Measurements from ENCODE around the gene TIGAR.

Gene TIGAR

GRCh38 chr12:4277205-4277543, 43.8 kb upstream of the TIGAR start:
- Histone ChIP-seq H4K20me1 (ENCODE audit: low read depth, low read length) (no peaks in the 10 kb centered on the region), H3K4me3 (ENCODE audit: insufficient read depth, low read length, poor library complexity, severe bottlenecking) (no peak overlapping the region), H2AFZ (ENCODE audit: low read depth, low read length, severe bottlenecking) (no peak overlapping the region), H3K9ac (ENCODE audit: low read length) (no peak overlapping the region), H3K36me3 (ENCODE audit: low read length) (no peaks in the 10 kb centered on the region), H3K9me3 (ENCODE audit: insufficient read depth, low read length) (no peaks in the 10 kb centered on the region), H3K4me2 (ENCODE audit: low read depth, low read length, poor library complexity, severe bottlenecking) (no peak overlapping the region), H3K27ac (ENCODE audit: low read depth, low read length) (no peak overlapping the region), H3F3A (ENCODE audit: insufficient read depth) (no peaks in the 10 kb centered on the region), H3K9me2 (replicated peaks; ENCODE audit: insufficient read depth, low read length) (no peaks in the 10 kb centered on the region), H3K79me2 (ENCODE audit: insufficient read depth, low read length) (no peaks in the 10 kb centered on the region), H3K27me3 (ENCODE audit: low read length) (no peaks in the 10 kb centered on the region)
- TF ChIP-seq EZH2phosphoT487 (conservative IDR thresholded peaks at IDR 0.05; ENCODE audit: low read length) = no peak
- no peak for TF ChIP-seq CTCF (IDR thresholded peaks at IDR 0.05; ENCODE audit: insufficient read depth, low read length, poor library complexity, severe bottlenecking)

GRCh38 chr12:4277857-4278256, 43.2 kb upstream of the TIGAR start:
- H3K9me3 ChIP-seq (ENCODE audit: insufficient read depth, low read length) = no peaks in the 10 kb centered on the region
- no peak overlapping the region for H3K27ac ChIP-seq (ENCODE audit: low read depth, low read length)
- no peaks in the 10 kb centered on the region for H3F3A ChIP-seq (ENCODE audit: insufficient read depth)
- no peak overlapping the region for H3K4me2 ChIP-seq (ENCODE audit: low read depth, low read length, poor library complexity, severe bottlenecking)
- no peaks in the 10 kb centered on the region for H3K79me2 ChIP-seq (ENCODE audit: insufficient read depth, low read length)
- no peaks in the 10 kb centered on the region for H4K20me1 ChIP-seq (ENCODE audit: low read depth, low read length)
- TF ChIP-seq CTCF (IDR thresholded peaks at IDR 0.05; ENCODE audit: insufficient read depth, low read length, poor library complexity, severe bottlenecking) (no peak), EZH2phosphoT487 (conservative IDR thresholded peaks at IDR 0.05; ENCODE audit: low read length) (no peak)
- H3K9me2 ChIP-seq (replicated peaks; ENCODE audit: insufficient read depth, low read length) = no peaks in the 10 kb centered on the region
- H3K36me3 ChIP-seq (ENCODE audit: low read length) = no peaks in the 10 kb centered on the region
- no peaks in the 10 kb centered on the region for H3K27me3 ChIP-seq (ENCODE audit: low read length)
- no peak overlapping the region for H3K9ac ChIP-seq (ENCODE audit: low read length)
- no peak overlapping the region for H3K4me3 ChIP-seq (ENCODE audit: insufficient read depth, low read length, poor library complexity, severe bottlenecking)
- H2AFZ ChIP-seq (ENCODE audit: low read depth, low read length, severe bottlenecking) = no peak overlapping the region

DNA sequence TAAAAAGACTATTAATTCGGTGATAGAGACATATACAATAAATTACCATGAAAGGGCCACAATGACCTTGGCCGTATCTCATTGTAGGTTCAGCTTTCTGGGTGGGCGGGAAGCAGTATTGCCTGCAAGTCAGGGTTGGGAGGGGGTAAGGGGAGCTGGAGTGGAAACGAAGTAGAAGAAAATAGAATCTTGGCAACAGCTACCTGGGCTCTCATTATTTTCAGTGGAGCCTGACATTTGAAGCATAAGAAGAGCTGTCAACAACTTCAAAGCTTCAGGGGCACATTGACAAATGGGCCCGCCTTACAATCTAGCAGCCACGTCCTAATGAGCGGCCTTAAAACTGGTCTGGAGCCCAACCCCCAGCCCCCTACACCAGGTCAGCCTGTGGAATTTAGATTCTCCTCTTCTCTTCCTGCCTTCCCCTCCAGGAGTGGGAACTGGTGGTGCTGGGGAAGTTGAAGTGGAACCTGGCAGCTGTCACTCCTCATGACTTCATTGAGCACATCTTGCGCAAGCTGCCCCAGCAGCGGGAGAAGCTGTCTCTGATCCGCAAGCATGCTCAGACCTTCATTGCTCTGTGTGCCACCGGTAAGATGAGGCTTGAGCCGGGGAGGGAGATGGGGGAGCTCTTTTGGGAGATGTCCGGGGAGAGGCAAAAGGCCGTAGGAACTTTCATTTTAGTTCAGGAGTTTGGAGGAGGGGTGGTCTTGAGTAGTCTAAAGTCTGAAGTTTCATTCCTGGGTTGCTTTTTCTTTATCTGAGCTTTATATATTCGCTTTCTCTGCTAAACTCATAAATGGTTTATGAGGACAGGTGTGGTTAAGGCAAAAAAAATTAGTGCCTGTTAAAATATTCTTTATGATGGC, 42.5 kb upstream of the TIGAR start:
- Histone ChIP-seq H3K9ac (ENCODE audit: low read length) (no peak overlapping the region), H4K20me1 (ENCODE audit: low read depth, low read length) (no peaks in the 10 kb centered on the region), H3K27ac (ENCODE audit: low read depth, low read length) (no peak overlapping the region), H3F3A (ENCODE audit: insufficient read depth) (no peaks in the 10 kb centered on the region), H3K79me2 (ENCODE audit: insufficient read depth, low read length) (no peaks in the 10 kb centered on the region), H3K9me2 (replicated peaks; ENCODE audit: insufficient read depth, low read length) (no peaks in the 10 kb centered on the region), H2AFZ (ENCODE audit: low read depth, low read length, severe bottlenecking) (no peak overlapping the region), H3K4me3 (ENCODE audit: insufficient read depth, low read length, poor library complexity, severe bottlenecking) (no peak overlapping the region), H3K36me3 (ENCODE audit: low read length) (no peaks in the 10 kb centered on the region), H3K9me3 (ENCODE audit: insufficient read depth, low read length) (no peaks in the 10 kb centered on the region), H3K4me2 (ENCODE audit: low read depth, low read length, poor library complexity, severe bottlenecking) (no peak overlapping the region), H3K27me3 (ENCODE audit: low read length) (no peaks in the 10 kb centered on the region)
- TF ChIP-seq CTCF (IDR thresholded peaks at IDR 0.05; ENCODE audit: insufficient read depth, low read length, poor library complexity, severe bottlenecking) (no peak), EZH2phosphoT487 (conservative IDR thresholded peaks at IDR 0.05; ENCODE audit: low read length) (no peak)
